Neural crest cell (in vitro differentiated cells): Measurements from ENCODE around the gene CABP2. TPM values are rescaled to one million over a fixed set of nuclear protein-coding genes. Genes with fewer than 3 reads are reported as not detected.

Experiments used
- DNase-seq: peaks from one replicate; pipeline ENCODE4 v3.0.0; 2021; ENCODE audit warnings: low read depth, mixed read lengths, low spot score
- H3K27ac Mint-ChIP-seq: one replicate; pipeline ENCODE4 v1.8.0; 2021; ENCODE audit warnings: mild to moderate bottlenecking, mixed read lengths; ENCODE audit not compliant: unreplicated experiment
- H3K27me3 Mint-ChIP-seq: 2 replicates; pipeline ENCODE4 v1.8.0; 2021; ENCODE audit warnings: low read depth, mild to moderate bottlenecking, mixed read lengths
- H3K36me3 Mint-ChIP-seq: 2 replicates; pipeline ENCODE4 v1.8.0; 2021; ENCODE audit warnings: low read depth, mild to moderate bottlenecking, mixed read lengths
- H3K4me1 Mint-ChIP-seq: 2 replicates; pipeline ENCODE4 v1.8.0; 2021; ENCODE audit warnings: mixed read lengths
- H3K4me3 Mint-ChIP-seq: one replicate; pipeline ENCODE4 v1.8.0; 2021; ENCODE audit warnings: mild to moderate bottlenecking, mixed read lengths
- H3K9me3 Mint-ChIP-seq: 2 replicates; pipeline ENCODE4 v1.8.0; 2021; ENCODE audit warnings: mixed read lengths
- total RNA-seq: library from RNA; stranded (reverse); gene quantifications from 2 replicates; pipeline ENCODE4 v1.2.1, GENCODE V29; 2021
- TF ChIP-seq, protein P1 (sequence below): fragments of 200-600 bp; sonication (generic); conservative IDR thresholded peaks from 2 replicates; pipeline ENCODE4 v1.5.0; 2021; ENCODE audit warnings: antibody characterized with exemption, mild to moderate bottlenecking

The CABP2 gene
- total RNA-seq, 1 donor from 2014 or later, result not detected

DNA sequence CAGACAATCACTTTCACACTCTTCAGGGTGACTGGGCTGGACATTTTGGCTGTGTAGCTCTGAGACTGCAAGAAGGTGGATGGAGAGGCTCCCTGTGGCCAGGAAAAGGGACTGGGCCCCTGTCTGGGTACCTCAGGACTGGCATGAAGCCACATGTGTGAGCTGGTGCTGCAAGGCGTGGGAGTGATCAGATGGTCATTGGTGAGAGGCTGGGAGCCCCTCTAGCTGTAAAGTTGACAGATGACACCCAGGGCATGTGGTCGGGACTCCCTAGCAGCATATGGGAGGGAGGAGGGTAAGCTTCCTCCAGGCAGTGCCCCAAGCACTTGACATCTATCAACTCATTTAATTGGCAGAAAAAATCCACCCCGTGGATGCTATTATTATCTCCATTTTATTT is 18.9 kb upstream of the CABP2 start:
- TF ChIP-seq, protein P1, sequence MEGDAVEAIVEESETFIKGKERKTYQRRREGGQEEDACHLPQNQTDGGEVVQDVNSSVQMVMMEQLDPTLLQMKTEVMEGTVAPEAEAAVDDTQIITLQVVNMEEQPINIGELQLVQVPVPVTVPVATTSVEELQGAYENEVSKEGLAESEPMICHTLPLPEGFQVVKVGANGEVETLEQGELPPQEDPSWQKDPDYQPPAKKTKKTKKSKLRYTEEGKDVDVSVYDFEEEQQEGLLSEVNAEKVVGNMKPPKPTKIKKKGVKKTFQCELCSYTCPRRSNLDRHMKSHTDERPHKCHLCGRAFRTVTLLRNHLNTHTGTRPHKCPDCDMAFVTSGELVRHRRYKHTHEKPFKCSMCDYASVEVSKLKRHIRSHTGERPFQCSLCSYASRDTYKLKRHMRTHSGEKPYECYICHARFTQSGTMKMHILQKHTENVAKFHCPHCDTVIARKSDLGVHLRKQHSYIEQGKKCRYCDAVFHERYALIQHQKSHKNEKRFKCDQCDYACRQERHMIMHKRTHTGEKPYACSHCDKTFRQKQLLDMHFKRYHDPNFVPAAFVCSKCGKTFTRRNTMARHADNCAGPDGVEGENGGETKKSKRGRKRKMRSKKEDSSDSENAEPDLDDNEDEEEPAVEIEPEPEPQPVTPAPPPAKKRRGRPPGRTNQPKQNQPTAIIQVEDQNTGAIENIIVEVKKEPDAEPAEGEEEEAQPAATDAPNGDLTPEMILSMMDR, result no peak
- H3K9me3 Mint-ChIP-seq, result no peaks in the 10 kb centered on the region
- no peak overlapping the region for H3K4me3 Mint-ChIP-seq
- no peaks in the 10 kb centered on the region for H3K4me1 Mint-ChIP-seq
- peak overlapping the region; percentile 43 for H3K27ac Mint-ChIP-seq
- H3K27me3 Mint-ChIP-seq, result peaks cover 2% of the 10 kb centered on the region
- no peak for DNase-seq
- no peaks in the 10 kb centered on the region for H3K36me3 Mint-ChIP-seq

GRCh38 chr11:67541198-67541597 is 18.0 kb upstream of the CABP2 start:
- DNase-seq, result no peak
- Mint-ChIP-seq H3K4me1 (no peaks in the 10 kb centered on the region), H3K4me3 (no peak overlapping the region), H3K27ac (no peak overlapping the region), H3K27me3 (peaks cover 2% of the 10 kb centered on the region), H3K36me3 (no peaks in the 10 kb centered on the region), H3K9me3 (no peaks in the 10 kb centered on the region)
- TF ChIP-seq, protein P1, result no peak

- H3K9me3 Mint-ChIP-seq, result no peaks in the 10 kb centered on the region
- no peaks in the 10 kb centered on the region for H3K36me3 Mint-ChIP-seq
- H3K27me3 Mint-ChIP-seq, result no peaks in the 10 kb centered on the region
Measured at GRCh38 chr11:67539550-67539949, 16.3 kb upstream of the CABP2 start.

GRCh38 chr11:67538823-67539505 is 15.7 kb upstream of the CABP2 start:
- TF ChIP-seq, protein P1, result no peak
- H3K27me3 Mint-ChIP-seq, result no peaks in the 10 kb centered on the region
- H3K27ac Mint-ChIP-seq, result no peak overlapping the region

More at GRCh38 chr11:67539550-67539949, 16.3 kb upstream of the CABP2 start:
- TF ChIP-seq, protein P1, result no peak
- H3K4me1 Mint-ChIP-seq, result no peaks in the 10 kb centered on the region
- no peak overlapping the region for H3K4me3 Mint-ChIP-seq
- H3K27ac Mint-ChIP-seq, result no peak overlapping the region
- no peak for DNase-seq

DNA sequence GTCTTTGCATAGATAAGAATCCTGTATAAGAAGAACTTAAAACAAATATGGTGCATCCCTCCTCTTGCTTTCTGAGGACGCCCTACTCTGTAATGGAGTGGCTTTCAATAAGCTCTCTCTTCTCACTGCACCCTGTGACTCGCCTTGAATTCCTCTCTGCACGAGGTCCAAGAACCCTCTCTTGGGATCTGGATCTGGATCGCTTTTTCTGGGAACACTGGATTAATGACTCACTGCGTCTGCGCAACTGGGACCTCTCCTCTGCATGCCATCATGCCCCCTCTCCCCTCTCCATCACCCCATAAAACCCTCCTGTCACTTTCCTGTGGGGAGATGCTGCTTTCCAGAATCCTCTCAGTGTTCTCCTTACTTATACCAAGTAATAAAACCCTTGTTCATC is 15.1 kb upstream of the CABP2 start:
- Mint-ChIP-seq H3K27ac (no peak overlapping the region), H3K27me3 (no peaks in the 10 kb centered on the region), H3K4me1 (no peaks in the 10 kb centered on the region), H3K9me3 (peaks cover 5% of the 10 kb centered on the region), H3K4me3 (no peak overlapping the region), H3K36me3 (no peaks in the 10 kb centered on the region)
- DNase-seq, result no peak
- TF ChIP-seq, protein P1, result no peak

More at GRCh38 chr11:67538823-67539505, 15.7 kb upstream of the CABP2 start:
- H3K36me3 Mint-ChIP-seq, result no peaks in the 10 kb centered on the region
- DNase-seq, result no peak
- no peak overlapping the region for H3K4me3 Mint-ChIP-seq
- H3K9me3 Mint-ChIP-seq, result peaks cover 2% of the 10 kb centered on the region
- no peaks in the 10 kb centered on the region for H3K4me1 Mint-ChIP-seq
